Choroid plexus epithelial cell (primary cell): ENCODE measurements around the gene FANCC.
"Not testable (repeated sequence)": the region's sequence is repeated elsewhere in the genome, so short reads cannot be mapped to it uniquely, and the experiment has no call there.

Source experiments
- DNase-seq: peaks from one replicate; pipeline ENCODE4 v3.0.0-alpha.2; 2010; ENCODE audit warnings: low read depth
- H3K4me3 ChIP-seq: 2 replicates; pipeline ENCODE4 v1.5.1; 2011; ENCODE audit warnings: low read depth, mild to moderate bottlenecking, control low read depth, low read length, moderate library complexity
- TF ChIP-seq, protein P1 (sequence below): conservative IDR thresholded peaks from 2 replicates; pipeline ENCODE4 v1.5.1; 2011; ENCODE audit warnings: low read depth, mild to moderate bottlenecking, control low read depth, inconsistent platforms, low read length, moderate library complexity

Gene FANCC

DNA sequence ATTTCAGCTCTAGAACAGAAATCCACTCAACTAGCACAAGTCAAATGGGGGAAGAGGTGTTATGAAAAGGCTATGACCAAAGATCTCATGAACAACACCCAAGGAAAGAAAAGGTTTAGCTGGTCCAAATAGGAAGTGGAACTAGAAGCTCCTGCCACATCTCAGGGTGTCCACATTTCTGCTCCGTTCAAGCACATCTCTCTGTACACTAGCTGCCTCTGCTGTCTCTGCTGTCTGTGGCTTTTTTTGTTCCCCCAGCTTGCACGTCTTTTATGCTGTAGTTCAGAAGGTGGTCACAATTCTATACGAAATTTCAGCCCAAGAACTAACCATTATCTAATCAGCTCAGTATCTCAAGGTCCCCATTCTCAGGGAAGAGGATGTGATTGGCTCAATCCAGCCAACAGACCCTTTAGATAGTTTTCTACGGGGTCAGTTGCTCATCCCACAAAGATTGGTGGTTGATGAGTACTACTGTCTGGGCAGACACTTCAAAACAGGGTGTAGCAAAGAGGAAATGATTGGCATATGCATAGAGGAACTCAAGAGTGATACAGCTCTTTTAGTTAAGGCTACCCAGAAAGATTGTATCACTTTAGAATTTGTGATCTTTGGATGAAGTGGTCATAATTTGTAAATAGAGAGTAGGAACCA, 44.0 kb downstream of the FANCC start:
- TF ChIP-seq, protein P1, sequence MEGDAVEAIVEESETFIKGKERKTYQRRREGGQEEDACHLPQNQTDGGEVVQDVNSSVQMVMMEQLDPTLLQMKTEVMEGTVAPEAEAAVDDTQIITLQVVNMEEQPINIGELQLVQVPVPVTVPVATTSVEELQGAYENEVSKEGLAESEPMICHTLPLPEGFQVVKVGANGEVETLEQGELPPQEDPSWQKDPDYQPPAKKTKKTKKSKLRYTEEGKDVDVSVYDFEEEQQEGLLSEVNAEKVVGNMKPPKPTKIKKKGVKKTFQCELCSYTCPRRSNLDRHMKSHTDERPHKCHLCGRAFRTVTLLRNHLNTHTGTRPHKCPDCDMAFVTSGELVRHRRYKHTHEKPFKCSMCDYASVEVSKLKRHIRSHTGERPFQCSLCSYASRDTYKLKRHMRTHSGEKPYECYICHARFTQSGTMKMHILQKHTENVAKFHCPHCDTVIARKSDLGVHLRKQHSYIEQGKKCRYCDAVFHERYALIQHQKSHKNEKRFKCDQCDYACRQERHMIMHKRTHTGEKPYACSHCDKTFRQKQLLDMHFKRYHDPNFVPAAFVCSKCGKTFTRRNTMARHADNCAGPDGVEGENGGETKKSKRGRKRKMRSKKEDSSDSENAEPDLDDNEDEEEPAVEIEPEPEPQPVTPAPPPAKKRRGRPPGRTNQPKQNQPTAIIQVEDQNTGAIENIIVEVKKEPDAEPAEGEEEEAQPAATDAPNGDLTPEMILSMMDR = no peak
- DNase-seq = no peak
- H3K4me3 ChIP-seq = no peak overlapping the region

DNA sequence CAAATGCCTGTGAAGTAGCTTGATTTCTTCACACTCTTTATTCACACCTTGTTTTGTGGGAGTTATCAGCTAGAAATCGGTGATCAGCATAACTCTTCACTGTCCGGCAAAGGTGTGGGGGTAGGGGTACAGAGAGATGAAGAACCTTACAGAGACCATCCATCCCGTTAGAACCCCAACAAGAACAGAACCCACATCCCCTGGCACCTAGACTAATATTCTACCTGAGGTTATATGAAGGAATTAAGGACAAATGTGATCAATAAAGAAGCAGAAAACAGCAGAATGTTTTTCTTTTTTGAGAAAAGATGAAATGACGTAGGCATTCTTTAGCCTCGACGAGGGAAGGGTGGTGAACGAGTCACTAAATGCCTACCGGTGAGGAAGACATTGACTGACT, 44.7 kb downstream of the FANCC start:
- TF ChIP-seq, protein P1 = no peak
- no peak overlapping the region for H3K4me3 ChIP-seq
- no peak for DNase-seq

DNA sequence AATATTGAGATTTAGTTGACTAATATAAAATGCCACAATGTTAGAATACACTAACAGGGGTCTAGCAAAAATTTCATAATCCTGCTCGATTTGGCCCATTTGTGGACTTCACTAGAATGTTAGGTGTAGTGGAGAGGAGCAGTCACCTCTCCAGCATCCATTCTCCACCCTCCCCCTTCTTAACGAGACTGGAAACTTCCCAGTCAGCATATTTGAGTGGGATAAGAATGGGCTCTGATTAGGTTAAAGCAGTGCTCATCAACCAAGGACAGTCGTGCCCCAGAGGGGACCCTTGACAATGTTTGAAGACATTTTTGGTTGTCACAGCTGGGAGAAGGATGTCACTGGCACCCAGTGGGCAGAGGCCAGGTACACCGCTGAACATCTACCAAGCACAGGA, 46.7 kb downstream of the FANCC start:
- H3K4me3 ChIP-seq = no peak overlapping the region
- DNase-seq = no peak
- TF ChIP-seq, protein P1 = no peak

DNA sequence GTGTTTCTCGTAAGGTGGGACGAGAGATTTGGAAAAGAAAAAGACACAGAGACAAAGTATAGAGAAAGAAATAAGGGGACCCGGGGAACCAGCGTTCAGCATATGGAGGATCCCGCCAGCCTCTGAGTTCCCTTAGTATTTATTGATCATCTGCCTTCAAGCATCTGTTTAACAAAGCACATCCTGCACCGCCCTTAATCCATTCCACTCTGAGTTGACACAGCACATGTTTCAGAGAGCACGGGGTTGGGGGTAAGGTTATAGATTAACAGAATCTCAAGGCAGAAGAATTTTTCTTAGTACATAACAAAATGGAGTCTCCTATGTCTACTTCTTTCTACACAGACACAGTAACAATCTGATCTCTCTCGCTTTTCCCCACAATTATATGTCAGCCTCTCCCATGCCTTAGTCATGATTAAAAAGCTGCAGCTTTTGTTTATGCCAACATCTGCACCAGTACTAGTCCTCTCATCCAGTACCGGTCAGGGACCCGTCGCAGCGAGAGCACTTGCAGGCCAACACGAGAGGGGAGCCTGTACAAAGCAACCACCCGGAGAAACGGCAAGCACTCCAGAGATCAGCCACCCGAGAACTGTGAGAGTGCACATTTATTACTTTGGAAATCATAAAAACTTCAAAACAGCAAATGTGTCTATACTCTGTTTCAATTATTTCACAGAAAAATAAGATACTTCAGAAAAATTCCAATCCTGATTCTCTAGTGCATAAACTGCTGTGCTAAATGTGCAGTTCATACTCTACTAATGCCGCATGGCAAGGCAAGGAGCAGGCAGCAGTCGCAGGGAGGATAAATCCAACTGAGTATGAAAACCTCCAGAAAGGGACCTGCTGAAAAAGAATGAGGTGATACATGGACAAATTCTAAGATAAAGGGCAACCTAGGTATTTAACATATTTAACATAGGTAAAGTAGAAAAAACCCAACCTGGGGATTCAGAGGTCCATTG, 47.4 kb downstream of the FANCC start:
- H3K4me3 ChIP-seq, DNase-seq: not testable (repeated sequence)

DNA sequence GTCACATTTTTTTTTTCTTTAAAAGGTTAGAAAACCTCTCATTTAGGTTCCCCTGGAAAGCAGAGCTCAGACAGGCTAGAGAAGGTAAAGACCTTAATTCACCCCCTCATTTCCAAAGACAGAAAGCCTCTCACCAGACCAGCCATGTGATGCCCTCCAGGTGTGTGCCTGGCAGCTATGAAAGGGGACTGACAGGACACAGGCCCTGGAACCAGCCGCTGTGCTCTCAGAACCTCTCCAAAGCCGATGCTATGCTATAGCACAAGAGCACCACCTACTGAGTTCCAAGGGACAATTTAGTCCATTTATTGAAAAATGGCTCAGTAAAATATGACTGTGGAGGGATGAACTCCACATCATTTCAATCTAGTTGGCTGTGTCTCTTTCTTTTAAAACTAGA, 48.8 kb downstream of the FANCC start:
- DNase-seq = peak; percentile 65
- TF ChIP-seq, protein P1 = peak; percentile 69
- no peak overlapping the region for H3K4me3 ChIP-seq

DNA sequence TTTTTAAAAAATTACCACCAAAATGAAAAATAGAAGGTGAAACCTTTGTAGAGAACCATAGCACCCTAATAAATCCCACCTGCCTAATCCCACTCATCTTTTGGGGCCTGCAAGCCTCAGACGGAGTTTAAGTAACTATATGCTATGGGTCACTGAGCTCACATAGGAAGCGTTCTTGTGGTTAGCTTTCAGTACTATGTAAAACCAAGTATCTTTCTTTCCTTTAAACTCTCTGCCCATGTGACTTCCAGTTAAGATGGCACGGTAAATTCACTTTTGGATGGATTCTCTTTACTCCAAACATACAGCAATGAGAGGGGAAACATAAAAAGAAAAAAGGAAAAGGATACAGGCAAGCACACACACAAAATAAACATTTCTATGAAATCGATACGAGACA, 50.9 kb downstream of the FANCC start:
- no peak overlapping the region for H3K4me3 ChIP-seq
- TF ChIP-seq, protein P1 = no peak
- no peak for DNase-seq

DNA sequence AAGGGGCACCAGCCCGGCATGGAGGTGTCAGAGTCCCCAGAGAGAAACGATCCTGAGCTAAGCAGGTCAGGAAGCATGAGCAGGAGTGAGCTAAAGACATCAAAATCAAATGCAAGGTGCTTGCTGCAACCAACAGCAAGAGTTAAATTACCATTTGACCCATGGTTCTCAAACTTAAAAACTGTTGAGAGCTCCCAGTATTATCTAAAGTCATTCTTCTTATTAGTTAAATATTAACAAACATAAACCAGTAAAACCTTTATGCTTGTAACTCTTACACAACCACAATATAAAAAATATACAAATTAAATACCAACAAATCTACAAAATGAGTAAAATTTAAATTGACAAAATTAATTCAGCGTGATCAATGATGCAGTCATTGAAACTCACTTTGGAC, 51.5 kb downstream of the FANCC start:
- DNase-seq = no peak
- no peak overlapping the region for H3K4me3 ChIP-seq
- TF ChIP-seq, protein P1 = no peak
